CD4-positive, CD25-positive, alpha-beta regulatory T cell (primary cell): ENCODE results near the gene PRKAR1B. TPM values are rescaled to one million over a fixed set of nuclear protein-coding genes. Genes with fewer than 3 reads are reported as not detected.

ENCODE experiments used
- ATAC-seq, 2 donors: fragments of 150-1000 bp; cut with Tn5 transposase; one replicate each; pipeline ENCODE4 v1.10.0; 2021; ENCODE audit warnings: low read depth in 2 of 2, moderate number of reproducible peaks in 2 of 2, moderate library complexity in 1 of 2
- DNase-seq, 3 donors: peaks; one replicate each; pipeline versions ENCODE4 v3.0.0 to v3.0.0-alpha.2; 2012 to 2022; ENCODE audit warnings: mixed read lengths in 1 of 3
- H3K27ac ChIP-seq: one replicate; pipeline ENCODE4 v1.7.0; 2013; ENCODE audit warnings: mild to moderate bottlenecking, low read length; ENCODE audit not compliant: insufficient read depth, poor library complexity, severe bottlenecking
- H3K27me3 ChIP-seq: one replicate; pipeline ENCODE4 v1.7.0; 2013; ENCODE audit warnings: low read length; ENCODE audit not compliant: control insufficient read depth, insufficient read depth
- H3K36me3 ChIP-seq: one replicate; pipeline ENCODE4 v1.7.0; 2013; ENCODE audit warnings: mild to moderate bottlenecking, low read length, moderate library complexity; ENCODE audit not compliant: control insufficient read depth, insufficient read depth
- H3K4me1 ChIP-seq: 2 replicates; pipeline ENCODE4 v1.7.0; 2013; ENCODE audit warnings: mild to moderate bottlenecking, low read length; ENCODE audit not compliant: insufficient read depth, control insufficient read depth, poor library complexity, severe bottlenecking
- H3K4me3 ChIP-seq: one replicate; pipeline ENCODE4 v1.7.0; 2013; ENCODE audit warnings: low read depth, mild to moderate bottlenecking, low read length, moderate library complexity
- H3K9me3 ChIP-seq, 2 experiments: 1 replicate in 1 of 2; 2 replicates in 1 of 2; pipeline ENCODE4 v1.7.0; 2013; ENCODE audit warnings: low read length in 2 of 2, mild to moderate bottlenecking in 1 of 2, moderate library complexity in 1 of 2; ENCODE audit not compliant: control insufficient read depth in 2 of 2
- H3K27ac Mint-ChIP-seq, 3 donors: one replicate each; pipeline ENCODE4 v1.8.0; 2020 to 2022; ENCODE audit warnings: mild to moderate bottlenecking in 3 of 3, mixed read lengths in 3 of 3, moderate library complexity in 2 of 3
- H3K27me3 Mint-ChIP-seq: one replicate; pipeline ENCODE4 v1.8.0; 2022; ENCODE audit warnings: mild to moderate bottlenecking, mixed read lengths
- H3K36me3 Mint-ChIP-seq: one replicate; pipeline ENCODE4 v1.8.0; 2020; ENCODE audit warnings: mixed read lengths
- H3K4me1 Mint-ChIP-seq, 4 donors: one replicate each; pipeline ENCODE4 v1.8.0; 2020 to 2022; ENCODE audit warnings: mixed read lengths in 4 of 4, mild to moderate bottlenecking in 1 of 4
- H3K4me3 Mint-ChIP-seq, 4 donors: one replicate each; pipeline ENCODE4 v1.8.0; 2020 to 2022; ENCODE audit warnings: mild to moderate bottlenecking in 4 of 4, mixed read lengths in 4 of 4, moderate library complexity in 3 of 4
- H3K9me3 Mint-ChIP-seq, 7 donors: one replicate each; pipeline ENCODE4 v1.8.0; 2020 to 2022; ENCODE audit warnings: mixed read lengths in 7 of 7, mild to moderate bottlenecking in 3 of 7, moderate library complexity in 2 of 7
- polyA plus RNA-seq, 4 donors: library from polyadenylated mRNA; unstranded; fragments of 300-500 nt; fragmentation: Illumina TruSeq; gene quantifications; one replicate each; pipeline ENCODE4 v1.2.3, GENCODE V29; 2021
- total RNA-seq: library from RNA; stranded (reverse); gene quantifications from one replicate; pipeline ENCODE4 v1.2.3, GENCODE V29; 2022

PRKAR1B gene
- total and polyA plus RNA-seq, 5 donors from 2014 or later: 4.9 to 12.5 (median 6.8) TPM

- H3K27me3 Mint-ChIP-seq: no peaks in the 10 kb centered on the region
- no peak overlapping the region for H3K4me3 Mint-ChIP-seq
- Histone ChIP-seq H3K27me3 (no peaks in the 10 kb centered on the region), H3K4me3 (no peak overlapping the region), H3K36me3 (no peaks in the 10 kb centered on the region), H3K4me1 (no peaks in the 10 kb centered on the region), H3K9me3 (no peaks in the 10 kb centered on the region), H3K27ac (no peak overlapping the region)
- H3K27ac Mint-ChIP-seq: no peak overlapping the region
- ATAC-seq (no peak), DNase-seq (no peak)
- H3K4me1 Mint-ChIP-seq: peaks cover 0 to 8% (median 4%) of the 10 kb centered on the region in 4 donors
- H3K9me3 Mint-ChIP-seq: no peaks in the 10 kb centered on the region
- peaks cover 10% of the 10 kb centered on the region for H3K36me3 Mint-ChIP-seq
These were observed 149.8 kb downstream of the PRKAR1B start for GRCh38 chr7:577278-577665.

GRCh38 chr7:576524-577277 lies 150.4 kb downstream of the PRKAR1B start:
- no peaks in the 10 kb centered on the region for H3K9me3 Mint-ChIP-seq
- H3K27ac Mint-ChIP-seq: no peak overlapping the region
- Histone ChIP-seq H3K4me1 (no peaks in the 10 kb centered on the region), H3K36me3 (no peaks in the 10 kb centered on the region), H3K27me3 (no peaks in the 10 kb centered on the region), H3K27ac (no peak overlapping the region), H3K9me3 (no peaks in the 10 kb centered on the region), H3K4me3 (no peak overlapping the region)
- peaks cover 10% of the 10 kb centered on the region for H3K36me3 Mint-ChIP-seq
- H3K27me3 Mint-ChIP-seq: no peaks in the 10 kb centered on the region
- no peak for DNase-seq
- no peak overlapping the region for H3K4me3 Mint-ChIP-seq
- no peak for ATAC-seq
- H3K4me1 Mint-ChIP-seq: peaks cover 0 to 8% (median 2%) of the 10 kb centered on the region in 4 donors

- no peak overlapping the region for H3K27ac ChIP-seq
- H3K4me1 ChIP-seq: no peaks in the 10 kb centered on the region
- H3K9me3 ChIP-seq: no peaks in the 10 kb centered on the region
- Mint-ChIP-seq H3K4me1 (peaks cover 0 to 3% (median 0%) of the 10 kb centered on the region in 4 donors), H3K4me3 (no peak overlapping the region), H3K27ac (peak overlapping the region in 1 of 3 donors; percentile 31), H3K9me3 (no peaks in the 10 kb centered on the region), H3K27me3 (no peaks in the 10 kb centered on the region), H3K36me3 (peaks cover 10% of the 10 kb centered on the region)
- H3K4me3 ChIP-seq: no peak overlapping the region
- H3K36me3 ChIP-seq: no peaks in the 10 kb centered on the region
- DNase-seq: no peak
- no peaks in the 10 kb centered on the region for H3K27me3 ChIP-seq
- no peak for ATAC-seq
These were observed 151.4 kb downstream of the PRKAR1B start for GRCh38 chr7:575425-576366.

GRCh38 chr7:574661-575395 lies 152.3 kb downstream of the PRKAR1B start:
- peaks cover 0 to 3% (median 0%) of the 10 kb centered on the region in 4 donors for H3K4me1 Mint-ChIP-seq
- no peak overlapping the region for H3K27ac ChIP-seq
- no peaks in the 10 kb centered on the region for H3K9me3 Mint-ChIP-seq
- H3K27me3 ChIP-seq: no peaks in the 10 kb centered on the region
- H3K9me3 ChIP-seq: no peaks in the 10 kb centered on the region
- no peaks in the 10 kb centered on the region for H3K27me3 Mint-ChIP-seq
- peaks cover 10% of the 10 kb centered on the region for H3K36me3 Mint-ChIP-seq
- no peak overlapping the region for H3K4me3 Mint-ChIP-seq
- no peaks in the 10 kb centered on the region for H3K36me3 ChIP-seq
- H3K4me1 ChIP-seq: no peaks in the 10 kb centered on the region
- DNase-seq: no peak
- peak overlapping the region in 2 of 3 donors; percentile 21 to 33 for H3K27ac Mint-ChIP-seq
- H3K4me3 ChIP-seq: no peak overlapping the region
- ATAC-seq: no peak

- H3K27ac Mint-ChIP-seq: no peak overlapping the region
- no peak overlapping the region for H3K4me3 ChIP-seq
These were observed 153.1 kb downstream of the PRKAR1B start for GRCh38 chr7:573933-574381.

GRCh38 chr7:573269-573932 lies 153.7 kb downstream of the PRKAR1B start:
- H3K27ac ChIP-seq: no peak overlapping the region
- Mint-ChIP-seq H3K27ac (no peak overlapping the region), H3K36me3 (peaks cover 10% of the 10 kb centered on the region), H3K4me3 (no peak overlapping the region), H3K27me3 (no peaks in the 10 kb centered on the region), H3K9me3 (no peaks in the 10 kb centered on the region), H3K4me1 (peaks cover 0 to 3% (median 0%) of the 10 kb centered on the region in 4 donors)
- H3K9me3 ChIP-seq: no peaks in the 10 kb centered on the region
- DNase-seq: no peak
- H3K36me3 ChIP-seq: no peaks in the 10 kb centered on the region
- no peak overlapping the region for H3K4me3 ChIP-seq
- no peaks in the 10 kb centered on the region for H3K4me1 ChIP-seq
- no peak for ATAC-seq
- no peaks in the 10 kb centered on the region for H3K27me3 ChIP-seq

More at GRCh38 chr7:573933-574381, 153.1 kb downstream of the PRKAR1B start:
- Mint-ChIP-seq H3K36me3 (peaks cover 10% of the 10 kb centered on the region), H3K9me3 (no peaks in the 10 kb centered on the region), H3K27me3 (no peaks in the 10 kb centered on the region), H3K4me1 (peaks cover 0 to 3% (median 0%) of the 10 kb centered on the region in 4 donors), H3K4me3 (no peak overlapping the region)
- no peaks in the 10 kb centered on the region for H3K36me3 ChIP-seq
- no peaks in the 10 kb centered on the region for H3K9me3 ChIP-seq
- H3K27ac ChIP-seq: no peak overlapping the region
- no peaks in the 10 kb centered on the region for H3K4me1 ChIP-seq
- ATAC-seq (no peak), DNase-seq (no peak)
- H3K27me3 ChIP-seq: no peaks in the 10 kb centered on the region
